A673 (cell line): ENCODE results near the gene PRR12. TPM values are rescaled to one million over a fixed set of nuclear protein-coding genes. Genes with fewer than 3 reads are reported as not detected.

Source experiments
- BruUV-seq: library from RNA; stranded (reverse); fragments of 400-500 nt; replicated peaks from 2 replicates; lab custom pipeline; 2021; lab: Mats Ljungman, UMichigan
- CTCF ChIA-PET: fragments of 300-600 bp; sonication (Branson Sonifier 250); formaldehyde crosslinking; loops from one replicate; lab custom pipeline; 2022; ENCODE audit warnings: antibody characterized with exemption; lab: Charles Lee
- POLR2A ChIA-PET: fragments of 300-600 bp; sonication (Branson Sonifier 250); formaldehyde crosslinking; loops from one replicate; lab custom pipeline; 2022; ENCODE audit warnings: antibody characterized with exemption; ENCODE audit not compliant: low non-redundant PET; lab: Charles Lee
- DNase-seq: peaks from one replicate; pipeline ENCODE4 v3.0.0-alpha.2; 2015; ENCODE audit warnings: low spot score
- H3K27ac ChIP-seq: fragments of 200-600 bp; sonication (generic); 2 replicates; pipeline ENCODE4 v1.5.1; 2016; ENCODE audit warnings: mixed run types, low read depth, mild to moderate bottlenecking, mixed read lengths, antibody characterized with exemption, low read length; ENCODE audit not compliant: poor library complexity, severe bottlenecking
- H3K27me3 ChIP-seq: fragments of 200-600 bp; sonication (generic); replicated peaks from 2 replicates; pipeline ENCODE4 v1.6.1; 2017; ENCODE audit warnings: mixed run types, low read depth, mild to moderate bottlenecking, mixed read lengths, antibody characterized with exemption, low read length; ENCODE audit not compliant: insufficient read depth, poor library complexity
- H3K36me3 ChIP-seq: fragments of 200-600 bp; sonication (generic); 2 replicates; pipeline ENCODE4 v1.6.1; 2016; ENCODE audit warnings: mixed run types, mild to moderate bottlenecking, mixed read lengths, antibody characterized with exemption, low read length; ENCODE audit not compliant: insufficient read depth, poor library complexity, severe bottlenecking
- H3K4me1 ChIP-seq: fragments of 200-600 bp; sonication (generic); 2 replicates; pipeline ENCODE4 v1.6.1; 2017; ENCODE audit warnings: mixed run types, mild to moderate bottlenecking, mixed read lengths, antibody characterized with exemption, low read length; ENCODE audit not compliant: insufficient read depth, poor library complexity, severe bottlenecking
- H3K4me3 ChIP-seq: fragments of 200-600 bp; sonication (generic); 2 replicates; pipeline ENCODE4 v1.5.1; 2016; ENCODE audit warnings: low read depth, mixed run types, mild to moderate bottlenecking, mixed read lengths, low read length; ENCODE audit not compliant: poor library complexity, severe bottlenecking
- H3K9me3 ChIP-seq: fragments of 200-600 bp; sonication (generic); 2 replicates; pipeline ENCODE4 v1.6.1; 2016; ENCODE audit warnings: mixed run types, low read depth, mild to moderate bottlenecking, mixed read lengths, antibody characterized with exemption, low read length; ENCODE audit not compliant: poor library complexity, severe bottlenecking
- EZH2 ChIP-seq: fragments of 200-600 bp; sonication (generic); IDR thresholded peaks from 2 replicates; pipeline ENCODE4 v1.6.1; 2017; ENCODE audit warnings: borderline replicate concordance, low read depth, mild to moderate bottlenecking, mixed read lengths, antibody characterized with exemption, low read length; ENCODE audit not compliant: poor library complexity, severe bottlenecking
- intact Hi-C: fragments of 100-400 bp; cut with micrococcal nuclease; formaldehyde crosslinking; loops from one replicate; pipeline ENCODE4 v1.10.0; 2022; ENCODE audit not compliant: unreplicated experiment
- total RNA-seq: library from RNA; stranded (reverse); gene quantifications from 2 replicates; pipeline ENCODE4 v1.2.3, GENCODE V29; 2021
- TF ChIP-seq, protein P1 (sequence below): fragments of 300-800, 200-600 bp; sonication (generic); conservative IDR thresholded peaks from 2 replicates; pipeline ENCODE4 v1.5.1; 2017; ENCODE audit warnings: low read depth, mild to moderate bottlenecking, antibody characterized with exemption, low read length, moderate library complexity, mixed read lengths

The PRR12 gene
- total RNA-seq, 1 experiment from 2014 or later: 54.0 TPM

DNA sequence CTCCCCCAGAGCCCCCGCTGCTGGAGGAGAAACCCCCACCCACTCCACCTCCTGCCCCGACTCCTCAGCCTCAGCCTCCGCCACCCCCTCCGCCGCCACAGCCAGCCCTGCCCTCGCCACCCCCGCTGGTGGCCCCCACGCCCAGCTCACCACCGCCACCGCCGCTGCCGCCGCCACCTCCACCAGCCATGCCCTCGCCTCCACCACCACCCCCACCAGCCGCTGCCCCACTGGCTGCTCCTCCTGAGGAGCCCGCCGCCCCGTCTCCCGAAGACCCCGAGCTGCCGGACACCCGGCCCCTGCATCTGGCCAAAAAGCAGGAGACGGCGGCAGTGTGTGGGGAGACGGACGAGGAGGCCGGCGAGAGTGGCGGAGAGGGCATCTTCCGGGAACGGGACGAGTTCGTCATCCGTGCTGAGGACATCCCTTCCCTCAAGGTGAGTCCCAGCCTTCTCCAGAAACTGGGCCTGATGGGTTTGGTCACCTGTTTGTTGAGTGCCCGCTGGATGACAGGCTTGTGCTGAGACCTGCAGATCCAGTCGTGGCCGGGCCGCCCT is 10.6 kb downstream of the PRR12 start:
- H3K4me3 ChIP-seq: no peak overlapping the region
- no peak for DNase-seq
- TF ChIP-seq EZH2: no peak
- TF ChIP-seq, protein P1, sequence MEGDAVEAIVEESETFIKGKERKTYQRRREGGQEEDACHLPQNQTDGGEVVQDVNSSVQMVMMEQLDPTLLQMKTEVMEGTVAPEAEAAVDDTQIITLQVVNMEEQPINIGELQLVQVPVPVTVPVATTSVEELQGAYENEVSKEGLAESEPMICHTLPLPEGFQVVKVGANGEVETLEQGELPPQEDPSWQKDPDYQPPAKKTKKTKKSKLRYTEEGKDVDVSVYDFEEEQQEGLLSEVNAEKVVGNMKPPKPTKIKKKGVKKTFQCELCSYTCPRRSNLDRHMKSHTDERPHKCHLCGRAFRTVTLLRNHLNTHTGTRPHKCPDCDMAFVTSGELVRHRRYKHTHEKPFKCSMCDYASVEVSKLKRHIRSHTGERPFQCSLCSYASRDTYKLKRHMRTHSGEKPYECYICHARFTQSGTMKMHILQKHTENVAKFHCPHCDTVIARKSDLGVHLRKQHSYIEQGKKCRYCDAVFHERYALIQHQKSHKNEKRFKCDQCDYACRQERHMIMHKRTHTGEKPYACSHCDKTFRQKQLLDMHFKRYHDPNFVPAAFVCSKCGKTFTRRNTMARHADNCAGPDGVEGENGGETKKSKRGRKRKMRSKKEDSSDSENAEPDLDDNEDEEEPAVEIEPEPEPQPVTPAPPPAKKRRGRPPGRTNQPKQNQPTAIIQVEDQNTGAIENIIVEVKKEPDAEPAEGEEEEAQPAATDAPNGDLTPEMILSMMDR: no peak
- H3K27me3 ChIP-seq: no peaks in the 10 kb centered on the region
- no TSS peak for BruUV-seq
- peaks cover 88% of the 10 kb centered on the region for H3K36me3 ChIP-seq
- no peaks in the 10 kb centered on the region for H3K4me1 ChIP-seq
- intact Hi-C loops: no loop called here
- no peaks in the 10 kb centered on the region for H3K9me3 ChIP-seq
- POLR2A ChIA-PET: no interaction called here
- CTCF ChIA-PET: no interaction called here
- H3K27ac ChIP-seq: no peak overlapping the region

DNA sequence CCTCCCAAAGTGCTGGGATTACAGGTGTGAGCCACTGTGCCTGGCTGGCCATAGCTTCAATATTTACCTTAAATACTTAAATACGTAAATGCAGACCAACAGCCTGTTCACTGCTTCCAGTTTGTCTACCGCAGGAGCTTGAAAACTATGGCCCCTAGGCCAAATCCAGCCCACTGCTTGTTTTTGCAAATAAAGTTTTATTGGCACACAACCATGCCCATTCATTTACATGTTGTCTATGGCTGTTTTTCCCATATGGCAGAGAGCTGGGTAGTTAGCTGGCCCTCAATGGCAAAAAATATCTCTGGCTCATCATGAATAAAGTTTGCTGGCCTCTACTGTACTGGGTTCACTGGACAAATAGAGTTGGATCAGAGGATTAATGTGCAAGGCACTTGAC is 11.8 kb downstream of the PRR12 start:
- BruUV-seq: no TSS peak
- no peak for TF ChIP-seq EZH2
- TF ChIP-seq, protein P1: no peak
- Histone ChIP-seq H3K4me1 (no peaks in the 10 kb centered on the region), H3K4me3 (no peak overlapping the region), H3K36me3 (peaks cover 87% of the 10 kb centered on the region), H3K27me3 (no peaks in the 10 kb centered on the region), H3K27ac (no peak overlapping the region), H3K9me3 (no peaks in the 10 kb centered on the region)
- intact Hi-C loops: no loop called here
- DNase-seq: no peak
- ChIA-PET CTCF (no interaction called here), POLR2A (no interaction called here)

DNA sequence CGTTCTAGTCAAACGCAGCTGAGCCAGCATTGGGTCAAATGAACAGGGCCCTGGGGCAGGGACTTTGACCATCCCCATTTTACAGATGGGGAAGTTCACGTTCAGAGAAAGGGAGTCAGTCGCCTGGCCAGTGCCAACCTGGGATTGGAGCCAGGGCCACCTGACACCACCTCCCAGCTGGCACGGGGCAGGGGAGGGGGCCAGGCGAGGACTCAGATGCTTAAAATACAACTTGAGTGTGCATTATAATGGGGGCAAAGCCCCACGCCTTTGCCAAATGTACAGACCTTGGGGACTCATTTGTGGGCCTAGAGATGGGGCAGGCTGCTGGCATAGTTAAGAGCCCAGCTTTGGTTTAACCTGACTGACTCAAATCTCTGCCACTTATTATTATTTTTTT is 14.6 kb downstream of the PRR12 start:
- intact Hi-C loops: no loop called here
- DNase-seq: no peak
- no TSS peak for BruUV-seq
- Histone ChIP-seq H3K4me1 (no peaks in the 10 kb centered on the region), H3K36me3 (peaks cover 79% of the 10 kb centered on the region), H3K27me3 (no peaks in the 10 kb centered on the region), H3K4me3 (no peak overlapping the region), H3K27ac (no peak overlapping the region), H3K9me3 (no peaks in the 10 kb centered on the region)
- ChIA-PET POLR2A (no interaction called here), CTCF (no interaction called here)
- no peak for TF ChIP-seq EZH2

DNA sequence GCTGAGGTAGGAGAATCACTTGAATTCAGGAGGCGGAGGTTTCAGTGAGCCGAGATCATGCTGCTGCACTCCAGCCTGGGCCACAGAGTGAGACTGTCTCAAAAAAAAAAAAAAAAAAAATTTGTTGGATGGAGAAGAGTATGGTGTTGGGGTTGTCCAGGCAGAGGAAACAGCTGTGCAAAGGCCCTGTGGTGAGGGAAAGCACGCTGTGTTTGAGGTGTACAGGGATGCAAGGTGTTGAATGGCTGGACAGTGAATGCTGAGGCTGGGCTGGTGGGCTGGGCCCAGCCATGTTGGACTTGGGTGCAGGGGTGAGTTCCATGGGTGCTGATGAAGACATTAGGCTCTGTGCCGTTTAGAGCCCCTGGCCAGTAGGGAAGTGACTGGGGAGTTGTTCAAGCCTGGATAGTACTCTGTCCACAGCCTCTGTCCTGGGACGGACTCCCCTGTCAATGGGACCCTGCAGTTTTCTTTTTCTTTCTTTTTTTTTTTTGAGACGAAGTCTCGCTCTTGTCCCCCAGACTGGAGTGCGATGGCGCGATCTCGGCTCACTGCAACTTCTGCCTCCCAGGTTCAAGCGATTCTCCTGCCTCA is 18.6 kb downstream of the PRR12 start:
- intact Hi-C loops: no loop called here
- POLR2A ChIA-PET: interaction anchor here (0.5 to 0.7 kb wide), 2 partner anchors 114 to 192 kb away, joined by 3 read pairs; partner anchors contain the start of gene RPS11
- Histone ChIP-seq H3K27ac (no peak overlapping the region), H3K4me3 (no peak overlapping the region), H3K36me3 (peaks cover 56% of the 10 kb centered on the region), H3K9me3 (no peaks in the 10 kb centered on the region), H3K4me1 (no peaks in the 10 kb centered on the region), H3K27me3 (no peaks in the 10 kb centered on the region)
- no peak for TF ChIP-seq EZH2
- TF ChIP-seq, protein P1: no peak
- BruUV-seq: no TSS peak
- DNase-seq: no peak
- CTCF ChIA-PET: no interaction called here
